Measurements from ENCODE around the gene ST6GALNAC6. TPM values are rescaled to one million over a fixed set of nuclear protein-coding genes. Genes with fewer than 3 reads are reported as not detected.

The ST6GALNAC6 gene
- total and polyA plus RNA-seq, 4 donors = 28.3 to 59.8 (median 48.6) TPM

DNA sequence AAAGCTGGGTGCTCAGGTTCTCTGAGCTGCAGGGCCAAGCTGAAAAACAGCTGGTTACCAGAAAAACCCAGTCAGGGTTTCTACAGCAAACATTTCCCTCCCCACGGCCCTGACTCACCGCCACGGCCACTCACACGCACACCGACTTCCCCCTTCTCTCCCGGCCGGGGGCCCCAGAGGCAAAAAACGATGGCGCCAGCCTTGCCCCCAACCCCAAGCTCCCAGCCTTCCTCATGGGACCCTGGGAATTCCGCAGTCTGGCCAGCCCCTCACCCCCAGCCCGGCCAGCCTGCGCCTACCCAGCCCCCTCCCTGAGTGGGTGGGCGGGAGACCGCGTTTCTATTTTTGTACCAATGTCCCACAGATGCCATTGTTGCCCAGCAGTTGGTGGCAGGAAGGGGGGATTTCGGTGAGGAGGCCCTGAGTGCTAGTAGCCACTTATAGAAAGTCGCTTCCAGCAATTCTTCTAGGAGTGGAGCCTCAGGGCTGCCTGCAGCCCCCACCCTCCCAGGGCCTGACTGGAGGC lies 63.3 kb downstream of the ST6GALNAC6 start:
- peak overlapping the region in 1 of 2 donors; percentile 63 for H3K9ac ChIP-seq (ENCODE audit: insufficient read depth in 1 of 2, low read length in 2 of 2)
- no peak for ATAC-seq (ENCODE audit: insufficient read depth, low FRiP score)
- 12 to 29% methylated on average over 17 of the region's 17 CpGs for WGBS, 2 donors

More for the DNA sequence above, 63.3 kb downstream of the ST6GALNAC6 start:
- Histone ChIP-seq H3K27me3 (ENCODE audit: control insufficient read depth in 3 of 3, insufficient read depth in 3 of 3, low read length in 2 of 3) (no peaks in the 10 kb centered on the region), H3K27ac (ENCODE audit: low read depth in 1 of 2, low read length in 1 of 2) (peak overlapping the region; percentile 34 to 96), H3K9me3 (ENCODE audit: control insufficient read depth in 4 of 4, insufficient read depth in 3 of 4, low read length in 3 of 4) (no peaks in the 10 kb centered on the region), H3K4me3 (no peak overlapping the region), H3K4me1 (ENCODE audit: control insufficient read depth in 5 of 5, insufficient read depth in 5 of 5, low read length in 5 of 5) (peaks cover 16 to 40% (median 31%) of the 10 kb centered on the region in 5 donors), H3K36me3 (ENCODE audit: control insufficient read depth in 4 of 4, insufficient read depth in 4 of 4, low read length in 4 of 4) (peaks cover 0 to 3% (median 0%) of the 10 kb centered on the region in 4 donors)
- TF ChIP-seq, protein P1, sequence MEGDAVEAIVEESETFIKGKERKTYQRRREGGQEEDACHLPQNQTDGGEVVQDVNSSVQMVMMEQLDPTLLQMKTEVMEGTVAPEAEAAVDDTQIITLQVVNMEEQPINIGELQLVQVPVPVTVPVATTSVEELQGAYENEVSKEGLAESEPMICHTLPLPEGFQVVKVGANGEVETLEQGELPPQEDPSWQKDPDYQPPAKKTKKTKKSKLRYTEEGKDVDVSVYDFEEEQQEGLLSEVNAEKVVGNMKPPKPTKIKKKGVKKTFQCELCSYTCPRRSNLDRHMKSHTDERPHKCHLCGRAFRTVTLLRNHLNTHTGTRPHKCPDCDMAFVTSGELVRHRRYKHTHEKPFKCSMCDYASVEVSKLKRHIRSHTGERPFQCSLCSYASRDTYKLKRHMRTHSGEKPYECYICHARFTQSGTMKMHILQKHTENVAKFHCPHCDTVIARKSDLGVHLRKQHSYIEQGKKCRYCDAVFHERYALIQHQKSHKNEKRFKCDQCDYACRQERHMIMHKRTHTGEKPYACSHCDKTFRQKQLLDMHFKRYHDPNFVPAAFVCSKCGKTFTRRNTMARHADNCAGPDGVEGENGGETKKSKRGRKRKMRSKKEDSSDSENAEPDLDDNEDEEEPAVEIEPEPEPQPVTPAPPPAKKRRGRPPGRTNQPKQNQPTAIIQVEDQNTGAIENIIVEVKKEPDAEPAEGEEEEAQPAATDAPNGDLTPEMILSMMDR (IDR thresholded peaks at IDR 0.05; ENCODE audit: control extremely low read depth, extremely low read depth) = no peak
- DNase-seq = peak; percentile 47 to 67 (median 61)

Small RNA genes lying within 50 kb of the gene (small RNA-seq; reads per million reads assigned to genes)
- gene MIR4672 (ENCODE audit: low replicate concordance) = not detected
- gene RNA5SP296 (ENCODE audit: low replicate concordance) = not detected

Other genes with a start within 250 kb of the ST6GALNAC6 start
- gene CFAP157, start 192.6 kb downstream of the ST6GALNAC6 start, total RNA-seq = 10 to 100 TPM; 14.6 to 40.6 TPM
- gene CFAP157, start 192.6 kb downstream of the ST6GALNAC6 start, polyA plus RNA-seq = 10 to 100 TPM; 14.8 to 17.3 TPM
- 10 to 100 TPM in 1 of 2 donors, 1 to 10 TPM in 1; 8.6 to 28.2 TPM for gene PTRH1, start 183.9 kb downstream of the ST6GALNAC6 start, total RNA-seq
- 10 to 100 TPM; 21.2 to 41.7 TPM for gene PTRH1, start 183.9 kb downstream of the ST6GALNAC6 start, polyA plus RNA-seq
- 1 to 10 TPM; 4.0 to 5.6 TPM for gene TTC16, start 183.5 kb downstream of the ST6GALNAC6 start, total RNA-seq
- 1 to 10 TPM; 1.5 TPM for gene TTC16, start 183.5 kb downstream of the ST6GALNAC6 start, polyA plus RNA-seq
- 10 to 100 TPM in 1 of 2 donors, 1 to 10 TPM in 1; 8.8 to 19.8 TPM for gene TOR2A, start 164.3 kb downstream of the ST6GALNAC6 start, total RNA-seq
- gene TOR2A, start 164.3 kb downstream of the ST6GALNAC6 start, polyA plus RNA-seq = 10 to 100 TPM; 14.0 to 30.8 TPM
- gene SH2D3C, start 120.9 kb downstream of the ST6GALNAC6 start, total RNA-seq = 10 to 100 TPM; 34.5 to 51.5 TPM
- gene SH2D3C, start 120.9 kb downstream of the ST6GALNAC6 start, polyA plus RNA-seq = 10 to 100 TPM; 41.0 to 43.0 TPM
- 10 to 100 TPM; 54.9 to 97.9 TPM for gene CDK9, start 113.6 kb downstream of the ST6GALNAC6 start, total RNA-seq
- 10 to 100 TPM; 53.9 to 55.9 TPM for gene CDK9, start 113.6 kb downstream of the ST6GALNAC6 start, polyA plus RNA-seq
- gene FPGS, start 96.7 kb downstream of the ST6GALNAC6 start, total RNA-seq = 100 to 1,000 TPM in 1 of 2 donors, 10 to 100 TPM in 1; 42.5 to 115 TPM
- 10 to 100 TPM; 89.6 to 97.6 TPM for gene FPGS, start 96.7 kb downstream of the ST6GALNAC6 start, polyA plus RNA-seq
- 100 to 1,000 TPM in 1 of 2 donors, 10 to 100 TPM in 1; 41.1 to 182 TPM for gene ENG, start 44.9 kb downstream of the ST6GALNAC6 start, total RNA-seq
- 100 to 1,000 TPM in 1 of 2 donors, 10 to 100 TPM in 1; 80.7 to 317 TPM for gene ENG, start 44.9 kb downstream of the ST6GALNAC6 start, polyA plus RNA-seq
- gene AK1, start 21.9 kb downstream of the ST6GALNAC6 start, total RNA-seq = 100 to 1,000 TPM in 1 of 2 donors, 10 to 100 TPM in 1; 72.3 to 154 TPM
- gene AK1, start 21.9 kb downstream of the ST6GALNAC6 start, polyA plus RNA-seq = 100 to 1,000 TPM in 1 of 2 donors, 10 to 100 TPM in 1; 63.8 to 386 TPM
- gene ST6GALNAC4, start 17.4 kb upstream of the ST6GALNAC6 start, total RNA-seq = 10 to 100 TPM; 42.7 to 96.2 TPM
- 10 to 100 TPM; 24.6 to 67.3 TPM for gene ST6GALNAC4, start 17.4 kb upstream of the ST6GALNAC6 start, polyA plus RNA-seq
- gene PIP5KL1, start 31.2 kb upstream of the ST6GALNAC6 start, total RNA-seq = 1 to 10 TPM; 4.9 to 9.0 TPM
- 1 to 10 TPM; 2.0 to 4.9 TPM for gene PIP5KL1, start 31.2 kb upstream of the ST6GALNAC6 start, polyA plus RNA-seq
- gene DPM2, start 38.3 kb upstream of the ST6GALNAC6 start, total RNA-seq = 10 to 100 TPM; 20.5 to 51.3 TPM
- gene DPM2, start 38.3 kb upstream of the ST6GALNAC6 start, polyA plus RNA-seq = 10 to 100 TPM; 50.8 to 51.1 TPM
- 10 to 100 TPM; 49.6 to 66.5 TPM for gene EEIG1, start 81.4 kb upstream of the ST6GALNAC6 start, total RNA-seq
- gene EEIG1, start 81.4 kb upstream of the ST6GALNAC6 start, polyA plus RNA-seq = 10 to 100 TPM; 13.4 to 15.8 TPM
- gene NAIF1, start 167.7 kb upstream of the ST6GALNAC6 start, total RNA-seq = 1 to 10 TPM; 7.2 to 9.4 TPM
- gene NAIF1, start 167.7 kb upstream of the ST6GALNAC6 start, polyA plus RNA-seq = 1 to 10 TPM; 8.2 to 9.4 TPM
- gene SLC25A25, start 168.6 kb upstream of the ST6GALNAC6 start, total RNA-seq = 10 to 100 TPM; 21.2 to 32.6 TPM
- gene SLC25A25, start 168.6 kb upstream of the ST6GALNAC6 start, polyA plus RNA-seq = 10 to 100 TPM; 10.5 to 27.9 TPM
- gene PTGES2, start 228.1 kb upstream of the ST6GALNAC6 start, total RNA-seq = 10 to 100 TPM; 42.0 to 66.8 TPM
- gene PTGES2, start 228.1 kb upstream of the ST6GALNAC6 start, polyA plus RNA-seq = 10 to 100 TPM; 49.9 to 59.5 TPM
- gene LCN2, start 249.8 kb upstream of the ST6GALNAC6 start, total RNA-seq = 100 to 1,000 TPM; 114 to 281 TPM
- gene LCN2, start 249.8 kb upstream of the ST6GALNAC6 start, polyA plus RNA-seq = 100 to 1,000 TPM; 309 to 842 TPM